Caco-2 (cell line): Measurements from ENCODE around the gene RABL6. TPM values are rescaled to one million over a fixed set of nuclear protein-coding genes. Genes with fewer than 3 reads are reported as not detected.

Experiments
- BruUV-seq: library from RNA; stranded (reverse); fragments of 400-500 nt; replicated peaks from 2 replicates; lab custom pipeline; 2021; lab: Mats Ljungman, UMichigan
- CTCF ChIA-PET: fragments of 300-600 bp; sonication (Branson Sonifier 250); formaldehyde crosslinking; loops from one replicate; lab custom pipeline; 2022; ENCODE audit warnings: antibody characterized with exemption; lab: Charles Lee
- POLR2A ChIA-PET: fragments of 300-600 bp; sonication (Branson Sonifier 250); formaldehyde crosslinking; loops from one replicate; lab custom pipeline; 2022; ENCODE audit warnings: antibody characterized with exemption; lab: Charles Lee
- DNase-seq, 2 experiments: peaks; one replicate each; pipeline versions ENCODE4 v3.0.0 to v3.0.0-alpha.2; 2020 to 2022
- H3K27me3 ChIP-seq: replicated peaks from 2 replicates; pipeline ENCODE4 v1.6.0; 2011; ENCODE audit warnings: low read length; ENCODE audit not compliant: control insufficient read depth, insufficient read depth
- H3K36me3 ChIP-seq: 2 replicates; pipeline ENCODE4 v1.5.1; 2011; ENCODE audit warnings: low read length; ENCODE audit not compliant: control insufficient read depth, insufficient read depth
- H3K4me1 ChIP-seq: fragments of 250-450 bp; sonication (Bioruptor Pico); 2 replicates; pipeline ENCODE4 v1.5.1; 2020; ENCODE audit warnings: mild to moderate bottlenecking
- H3K4me3 ChIP-seq: 2 replicates; pipeline ENCODE4 v1.5.1; 2011; ENCODE audit warnings: low read depth, mild to moderate bottlenecking, control low read depth, low read length
- H3K9me3 ChIP-seq: fragments of 250-450 bp; sonication (Bioruptor Pico); 2 replicates; pipeline ENCODE4 v1.5.1; 2020; ENCODE audit warnings: mild to moderate bottlenecking, moderate library complexity
- H3K27ac Mint-ChIP-seq: one replicate; pipeline ENCODE4 v1.8.0; 2022; ENCODE audit warnings: mixed read lengths; ENCODE audit not compliant: unreplicated experiment
- H3K27me3 Mint-ChIP-seq: one replicate; pipeline ENCODE4 v1.8.0; 2022; ENCODE audit warnings: mixed read lengths; ENCODE audit not compliant: insufficient read depth, unreplicated experiment
- H3K36me3 Mint-ChIP-seq: one replicate; pipeline ENCODE4 v1.8.0; 2022; ENCODE audit warnings: mild to moderate bottlenecking, mixed read lengths; ENCODE audit not compliant: insufficient read depth, unreplicated experiment
- H3K4me1 Mint-ChIP-seq: one replicate; pipeline ENCODE4 v1.8.0; 2022; ENCODE audit warnings: low read depth, mixed read lengths; ENCODE audit not compliant: unreplicated experiment
- H3K4me3 Mint-ChIP-seq: one replicate; pipeline ENCODE4 v1.8.0; 2022; ENCODE audit warnings: mild to moderate bottlenecking, moderate library complexity, mixed read lengths; ENCODE audit not compliant: unreplicated experiment
- H3K9me3 Mint-ChIP-seq: one replicate; pipeline ENCODE4 v1.8.0; 2022; ENCODE audit warnings: mixed read lengths; ENCODE audit not compliant: unreplicated experiment
- intact Hi-C: fragments of 100-400 bp; cut with micrococcal nuclease; formaldehyde crosslinking; loops from one replicate; pipeline ENCODE4 v1.10.0; 2022; ENCODE audit not compliant: unreplicated experiment
- total RNA-seq: library from RNA; stranded (reverse); gene quantifications from 2 replicates; pipeline ENCODE4 v1.2.3, GENCODE V29; 2022
- TF ChIP-seq, protein P1 (sequence below), 2 experiments: fragments of 200-600 bp in 1 of 2; IDR thresholded peaks; 1 replicate in 1 of 2; 2 replicates in 1 of 2; pipeline versions ENCODE4 v1.5.1 to v1.8.0; 2011 to 2022; ENCODE audit warnings: antibody characterized with exemption in 1 of 2, control low read depth in 1 of 2, inconsistent platforms in 1 of 2, low read depth in 1 of 2, low read length in 1 of 2, mild to moderate bottlenecking in 1 of 2, moderate library complexity in 1 of 2; ENCODE audit not compliant: insufficient read depth in 1 of 2, severe bottlenecking in 1 of 2, unreplicated experiment in 1 of 2

The RABL6 gene
- total RNA-seq, 1 experiment from 2014 or later: 138 TPM

DNA sequence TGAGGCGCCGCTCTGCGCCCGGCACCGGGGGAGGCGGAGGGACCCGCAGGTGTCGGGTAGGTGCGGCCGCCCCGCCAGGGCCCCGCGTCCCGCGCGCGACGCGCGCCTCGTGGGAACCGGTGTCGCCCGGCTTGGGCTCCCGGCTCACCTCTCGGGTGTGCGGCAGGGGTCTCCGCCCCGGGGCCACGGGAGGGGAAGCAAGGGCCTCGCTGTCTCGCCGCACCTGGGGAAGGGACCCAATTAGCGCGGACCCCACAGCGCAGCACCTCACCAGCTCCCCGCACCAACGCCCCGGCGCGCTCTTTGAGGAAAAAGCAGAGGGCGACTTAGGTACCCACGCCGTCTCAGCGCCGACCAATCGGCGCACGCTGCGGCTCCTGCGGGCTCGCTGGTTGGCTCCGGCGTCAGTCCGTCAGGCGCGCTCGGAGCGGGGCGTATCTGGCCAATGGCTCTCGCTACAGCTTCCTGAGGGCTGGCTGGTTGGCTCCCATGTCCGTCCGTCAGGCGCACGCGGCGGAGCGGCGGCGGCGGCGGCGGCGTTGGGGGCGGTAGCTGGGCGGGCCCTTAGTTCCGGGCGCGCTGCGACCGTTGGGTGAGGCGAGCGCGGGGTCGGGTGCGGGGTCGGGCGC, 78.3 kb downstream of the RABL6 start, which contains the start of gene TRAF2:
Gene TRAF2, plus strand, starts transcription at position 567 of the 629 bp plus-strand sequence. CDS start 12,225 bp downstream, outside the sequence.
- TF ChIP-seq, protein P1, sequence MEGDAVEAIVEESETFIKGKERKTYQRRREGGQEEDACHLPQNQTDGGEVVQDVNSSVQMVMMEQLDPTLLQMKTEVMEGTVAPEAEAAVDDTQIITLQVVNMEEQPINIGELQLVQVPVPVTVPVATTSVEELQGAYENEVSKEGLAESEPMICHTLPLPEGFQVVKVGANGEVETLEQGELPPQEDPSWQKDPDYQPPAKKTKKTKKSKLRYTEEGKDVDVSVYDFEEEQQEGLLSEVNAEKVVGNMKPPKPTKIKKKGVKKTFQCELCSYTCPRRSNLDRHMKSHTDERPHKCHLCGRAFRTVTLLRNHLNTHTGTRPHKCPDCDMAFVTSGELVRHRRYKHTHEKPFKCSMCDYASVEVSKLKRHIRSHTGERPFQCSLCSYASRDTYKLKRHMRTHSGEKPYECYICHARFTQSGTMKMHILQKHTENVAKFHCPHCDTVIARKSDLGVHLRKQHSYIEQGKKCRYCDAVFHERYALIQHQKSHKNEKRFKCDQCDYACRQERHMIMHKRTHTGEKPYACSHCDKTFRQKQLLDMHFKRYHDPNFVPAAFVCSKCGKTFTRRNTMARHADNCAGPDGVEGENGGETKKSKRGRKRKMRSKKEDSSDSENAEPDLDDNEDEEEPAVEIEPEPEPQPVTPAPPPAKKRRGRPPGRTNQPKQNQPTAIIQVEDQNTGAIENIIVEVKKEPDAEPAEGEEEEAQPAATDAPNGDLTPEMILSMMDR (IDR thresholded peaks at IDR 0.05; ENCODE audit: insufficient read depth in 1 of 2, low read depth in 1 of 2, low read length in 1 of 2, severe bottlenecking in 1 of 2, unreplicated experiment in 1 of 2): no peak

DNA sequence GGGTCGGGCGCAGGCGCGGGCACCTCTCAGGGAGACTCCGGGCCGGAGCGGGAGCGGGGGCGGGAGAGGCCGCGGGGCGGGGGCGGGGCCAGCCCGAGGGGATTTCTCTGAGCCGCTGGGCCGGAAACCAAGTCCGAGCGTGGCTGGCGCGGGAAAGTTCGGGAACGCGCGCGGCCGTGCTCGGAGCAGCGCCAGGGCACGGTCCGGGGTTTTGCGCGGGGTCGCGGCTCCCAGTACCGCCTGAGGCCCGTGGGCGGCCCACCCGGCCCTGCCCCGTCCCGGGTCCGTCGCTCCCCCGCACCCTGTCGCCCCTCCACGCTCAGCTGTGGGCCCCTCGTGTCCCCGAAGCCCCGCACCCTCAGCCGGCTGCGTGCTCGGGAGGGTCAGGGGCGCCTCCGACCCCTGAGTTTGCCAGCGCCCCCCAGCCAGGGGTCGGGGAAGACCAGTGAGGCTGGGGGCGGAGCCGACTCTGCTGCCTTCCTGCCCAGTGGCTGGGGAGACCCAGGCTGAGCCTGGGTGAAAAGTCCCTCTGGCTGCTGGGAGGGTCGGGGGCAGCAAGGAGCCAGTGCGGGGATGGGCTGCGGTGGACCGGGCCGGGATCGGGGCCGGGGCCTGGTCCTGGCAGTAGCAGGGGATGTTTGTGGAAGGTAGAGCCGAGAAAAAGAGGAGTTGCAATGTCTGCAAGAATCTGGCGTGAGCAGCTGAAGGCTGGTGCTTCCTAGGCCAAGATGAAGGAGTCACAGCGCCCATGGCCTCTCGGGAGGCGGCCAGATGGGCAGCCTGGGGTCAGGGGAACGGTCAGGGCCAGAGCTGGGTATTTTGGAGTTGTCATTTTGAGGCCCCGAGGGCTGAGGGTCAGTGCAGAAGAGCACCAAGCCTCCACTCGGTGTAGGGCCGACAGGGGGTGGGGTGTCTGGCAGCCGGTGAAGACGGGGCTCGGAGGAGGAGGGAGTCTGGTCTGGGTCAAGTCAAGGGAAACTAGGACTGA, 79.2 kb downstream of the RABL6 start:
- intact Hi-C loops: no loop called here
- Histone ChIP-seq H3K27me3 (no peaks in the 10 kb centered on the region), H3K4me3 (peak overlapping the region; percentile 95), H3K9me3 (no peaks in the 10 kb centered on the region), H3K36me3 (no peaks in the 10 kb centered on the region; the same call in none of the 2 replicates), H3K4me1 (peaks cover 21% of the 10 kb centered on the region)
- ChIA-PET CTCF (no interaction called here), POLR2A (interaction anchor here (0.6 to 1.3 kb wide), 5 partner anchors 39 to 302 kb away, joined by 3 to 6 read pairs (median 4); partner anchors contain the start of genes PAXX and SSNA1)
- BruUV-seq: TSS peak; percentile 31
- TF ChIP-seq, protein P1 (IDR thresholded peaks at IDR 0.05; ENCODE audit: insufficient read depth in 1 of 2, low read depth in 1 of 2, low read length in 1 of 2, severe bottlenecking in 1 of 2, unreplicated experiment in 1 of 2): no peak
- Mint-ChIP-seq H3K36me3 (peaks cover 17% of the 10 kb centered on the region), H3K27me3 (no peaks in the 10 kb centered on the region), H3K4me3 (peak overlapping the region; percentile 94), H3K4me1 (no peaks in the 10 kb centered on the region), H3K9me3 (no peaks in the 10 kb centered on the region), H3K27ac (peak overlapping the region; percentile 90)
- DNase-seq: peak in 1 of 2 experiments; percentile 59

More for the DNA sequence above, 78.3 kb downstream of the RABL6 start, which contains the start of gene TRAF2:
- Mint-ChIP-seq H3K27me3 (no peaks in the 10 kb centered on the region), H3K9me3 (no peaks in the 10 kb centered on the region), H3K4me3 (peak within 1 kb of the TSS; percentile 94), H3K4me1 (no peaks in the 10 kb centered on the region), H3K27ac (peak within 1 kb of the TSS; percentile 90), H3K36me3 (peaks cover 9% of the 10 kb centered on the region)
- no peaks in the 10 kb centered on the region; the same call in none of the 2 replicates for H3K36me3 ChIP-seq
- CTCF ChIA-PET: interaction anchor here (0.6 kb wide), 1 partner anchor 337 kb away, joined by 3 read pairs; no protein-coding TSS in a partner anchor
- peak; percentile 99 for DNase-seq
- intact Hi-C loops: no loop called here
- no TSS peak for BruUV-seq
- H3K4me1 ChIP-seq: peaks cover 27% of the 10 kb centered on the region
- no peaks in the 10 kb centered on the region for H3K27me3 ChIP-seq
- H3K9me3 ChIP-seq: no peaks in the 10 kb centered on the region
- peak within 1 kb of the TSS; percentile 95 for H3K4me3 ChIP-seq
- POLR2A ChIA-PET: interaction anchor here (0.6 to 1.3 kb wide), 6 partner anchors 39 to 303 kb away, joined by 3 to 6 read pairs (median 4); partner anchors contain the start of genes PAXX and SSNA1

DNA sequence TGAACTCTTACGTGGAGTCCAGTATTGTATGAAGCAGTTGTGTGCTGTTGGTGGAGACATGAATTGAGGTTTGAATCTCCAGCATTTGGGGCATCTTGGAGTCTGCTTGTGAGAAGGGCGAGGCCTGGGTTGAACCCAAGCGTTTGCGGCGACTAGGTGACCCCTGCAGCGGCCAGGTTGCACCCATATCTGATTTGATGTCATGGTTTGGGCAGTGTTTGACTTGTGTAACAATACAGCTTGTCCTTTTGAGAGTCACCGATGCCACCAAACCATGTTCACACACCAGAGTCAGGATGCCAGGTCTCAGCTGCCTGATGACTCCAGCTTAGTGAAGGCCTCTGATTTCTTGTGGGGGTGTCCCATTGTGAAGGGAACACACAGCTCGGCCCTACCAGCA, 80.7 kb downstream of the RABL6 start:
- H3K27ac Mint-ChIP-seq: no peak overlapping the region
- no peaks in the 10 kb centered on the region for H3K9me3 Mint-ChIP-seq
- DNase-seq: no peak
- no TSS peak for BruUV-seq
- H3K4me3 Mint-ChIP-seq: no peak overlapping the region
- Histone ChIP-seq H3K4me3 (no peak overlapping the region), H3K27me3 (no peaks in the 10 kb centered on the region), H3K9me3 (no peaks in the 10 kb centered on the region), H3K4me1 (peaks cover 12% of the 10 kb centered on the region), H3K36me3 (no peaks in the 10 kb centered on the region; the same call in none of the 2 replicates)
- POLR2A ChIA-PET: no interaction called here
- no peaks in the 10 kb centered on the region for H3K4me1 Mint-ChIP-seq
- intact Hi-C loops: no loop called here
- peaks cover 22% of the 10 kb centered on the region for H3K36me3 Mint-ChIP-seq
- CTCF ChIA-PET: interaction anchor here (0.6 kb wide), 1 partner anchor 182 kb away, joined by 5 read pairs; no protein-coding TSS in a partner anchor
- H3K27me3 Mint-ChIP-seq: no peaks in the 10 kb centered on the region
- TF ChIP-seq, protein P1 (IDR thresholded peaks at IDR 0.05; ENCODE audit: insufficient read depth in 1 of 2, low read depth in 1 of 2, low read length in 1 of 2, severe bottlenecking in 1 of 2, unreplicated experiment in 1 of 2): no peak
